ENCODE results near the gene MLLT10.
"Not testable (repeated sequence)": the region's sequence is repeated elsewhere in the genome, so short reads cannot be mapped to it uniquely, and the experiment has no call there.

MLLT10 gene

GRCh38 chr10:21588159-21588558 is 54.1 kb downstream of the MLLT10 start:
- DNase-seq: not testable (repeated sequence)

GRCh38 chr10:21593986-21594385 is 60.0 kb downstream of the MLLT10 start:
- DNase-seq: no peak

GRCh38 chr10:21599582-21599981 is 65.5 kb downstream of the MLLT10 start:
- no peak for DNase-seq

GRCh38 chr10:21600804-21601433 is 66.9 kb downstream of the MLLT10 start:
- no peak for DNase-seq

- DNase-seq: no peak
Measured at GRCh38 chr10:21602313-21602712, 68.3 kb downstream of the MLLT10 start.

GRCh38 chr10:21603721-21604120 is 69.7 kb downstream of the MLLT10 start:
- no peak for DNase-seq

- DNase-seq: no peak
Measured at GRCh38 chr10:21604651-21605050, 70.6 kb downstream of the MLLT10 start.

- DNase-seq: no peak
Measured at GRCh38 chr10:21607907-21608306, 73.9 kb downstream of the MLLT10 start.

- DNase-seq: no peak
Measured at GRCh38 chr10:21614000-21614399, 80.0 kb downstream of the MLLT10 start.

GRCh38 chr10:21617267-21617666 is 83.2 kb downstream of the MLLT10 start:
- no peak for DNase-seq

- no peak for DNase-seq
Measured at GRCh38 chr10:21623291-21623690, 89.3 kb downstream of the MLLT10 start.

GRCh38 chr10:21624421-21624820 is 90.4 kb downstream of the MLLT10 start:
- not testable (repeated sequence) for DNase-seq

- no peak for DNase-seq
Measured at GRCh38 chr10:21624951-21625350, 90.9 kb downstream of the MLLT10 start.

- DNase-seq: no peak
Measured at GRCh38 chr10:21625623-21626229, 91.7 kb downstream of the MLLT10 start.

GRCh38 chr10:21626457-21627161 is 92.6 kb downstream of the MLLT10 start:
- DNase-seq: no peak

- DNase-seq: no peak
Measured at GRCh38 chr10:21627331-21627730, 93.3 kb downstream of the MLLT10 start.

- no peak for DNase-seq
Measured at GRCh38 chr10:21628023-21628422, 94.0 kb downstream of the MLLT10 start.

GRCh38 chr10:21628645-21629044 is 94.6 kb downstream of the MLLT10 start:
- DNase-seq: not testable (repeated sequence)

GRCh38 chr10:21634599-21635365 is 100.8 kb downstream of the MLLT10 start:
- no peak for DNase-seq

GRCh38 chr10:21637795-21638194 is 103.8 kb downstream of the MLLT10 start:
- no peak for DNase-seq

- no peak for DNase-seq
Measured at GRCh38 chr10:21638681-21639080, 104.6 kb downstream of the MLLT10 start.

GRCh38 chr10:21648040-21648439 is 114.0 kb downstream of the MLLT10 start:
- no peak for DNase-seq

GRCh38 chr10:21649454-21649872 is 115.4 kb downstream of the MLLT10 start:
- peak; percentile 21 for DNase-seq

All from NCI-H146 (cell line).